ENCODE data around the gene CFTR.

DNA sequence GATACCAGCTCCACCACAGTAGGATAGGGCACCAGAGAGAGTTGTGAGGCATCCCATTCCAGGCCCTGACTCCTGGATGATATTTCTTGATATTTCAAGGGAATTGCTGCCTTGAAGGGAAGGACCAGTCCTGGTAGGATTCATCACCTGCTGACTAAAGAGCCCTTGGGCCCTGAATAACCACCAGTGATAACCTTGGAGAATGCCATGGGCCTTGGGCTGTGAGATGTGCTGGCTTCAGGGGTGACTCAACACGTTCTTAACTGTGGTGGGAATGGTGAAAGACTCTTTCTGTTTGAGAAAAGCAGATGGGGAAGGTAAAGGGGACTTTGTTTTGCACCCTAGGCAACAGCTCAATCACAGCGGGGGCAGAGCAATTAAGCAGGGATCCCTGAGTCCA lies 31.2 kb upstream of the CFTR start:
- TF ChIP-seq, protein P1, sequence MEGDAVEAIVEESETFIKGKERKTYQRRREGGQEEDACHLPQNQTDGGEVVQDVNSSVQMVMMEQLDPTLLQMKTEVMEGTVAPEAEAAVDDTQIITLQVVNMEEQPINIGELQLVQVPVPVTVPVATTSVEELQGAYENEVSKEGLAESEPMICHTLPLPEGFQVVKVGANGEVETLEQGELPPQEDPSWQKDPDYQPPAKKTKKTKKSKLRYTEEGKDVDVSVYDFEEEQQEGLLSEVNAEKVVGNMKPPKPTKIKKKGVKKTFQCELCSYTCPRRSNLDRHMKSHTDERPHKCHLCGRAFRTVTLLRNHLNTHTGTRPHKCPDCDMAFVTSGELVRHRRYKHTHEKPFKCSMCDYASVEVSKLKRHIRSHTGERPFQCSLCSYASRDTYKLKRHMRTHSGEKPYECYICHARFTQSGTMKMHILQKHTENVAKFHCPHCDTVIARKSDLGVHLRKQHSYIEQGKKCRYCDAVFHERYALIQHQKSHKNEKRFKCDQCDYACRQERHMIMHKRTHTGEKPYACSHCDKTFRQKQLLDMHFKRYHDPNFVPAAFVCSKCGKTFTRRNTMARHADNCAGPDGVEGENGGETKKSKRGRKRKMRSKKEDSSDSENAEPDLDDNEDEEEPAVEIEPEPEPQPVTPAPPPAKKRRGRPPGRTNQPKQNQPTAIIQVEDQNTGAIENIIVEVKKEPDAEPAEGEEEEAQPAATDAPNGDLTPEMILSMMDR (IDR thresholded peaks at IDR 0.05), result no peak
- TF ChIP-seq POLR2A (IDR thresholded peaks at IDR 0.05) (no peak), EP300 (IDR thresholded peaks at IDR 0.05) (no peak)

All from ovary (tissue), 3 donors.